ENCODE data around the gene FDX1. TPM values are rescaled to one million over a fixed set of nuclear protein-coding genes. Genes with fewer than 3 reads are reported as not detected.

Gene FDX1
- polyA plus RNA-seq, 4 donors: 13.3 to 23.0 (median 20.9) TPM

DNA sequence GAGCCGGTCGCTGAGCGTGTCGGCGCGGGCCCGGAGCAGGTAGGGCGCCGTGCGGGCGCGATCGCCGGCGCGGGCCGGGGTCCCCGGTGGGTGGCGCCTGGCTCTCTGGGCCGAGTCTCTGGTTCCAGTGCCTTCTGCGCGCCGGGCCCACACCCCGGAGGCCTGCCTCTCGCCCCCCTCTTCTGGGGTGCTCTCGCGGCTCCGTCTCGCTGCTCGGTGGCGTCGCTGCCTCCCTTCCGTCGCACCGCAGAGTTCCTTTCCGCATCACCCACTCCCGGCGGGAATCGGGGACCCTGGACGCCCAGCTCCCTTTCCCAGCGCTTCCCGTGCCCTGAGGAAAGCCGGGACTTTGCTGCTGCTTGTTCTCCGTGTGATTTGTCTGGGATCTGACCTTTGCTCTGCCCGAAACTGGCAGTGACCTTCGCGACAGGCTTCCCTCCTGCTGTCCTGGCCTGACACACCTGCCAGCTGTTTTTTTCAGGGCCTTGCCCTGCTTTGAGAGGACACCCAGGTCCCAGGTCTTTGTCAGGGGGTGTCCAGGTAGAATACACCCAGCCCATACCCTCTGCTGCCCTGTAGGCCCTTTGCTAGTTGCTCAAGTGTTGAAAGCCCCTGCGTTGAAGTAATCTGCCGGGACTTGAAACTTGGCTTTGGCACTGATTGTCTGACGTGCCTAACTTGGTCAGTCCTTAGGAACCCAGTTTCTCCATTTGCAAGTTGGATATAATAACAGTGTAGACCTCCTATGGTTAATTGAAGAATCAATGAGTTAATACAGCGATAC lies 711 bp downstream of the FDX1 start:
- no peak for DNase-seq (ENCODE audit: low read depth in 4 of 4, low spot score in 3 of 4)

DNA sequence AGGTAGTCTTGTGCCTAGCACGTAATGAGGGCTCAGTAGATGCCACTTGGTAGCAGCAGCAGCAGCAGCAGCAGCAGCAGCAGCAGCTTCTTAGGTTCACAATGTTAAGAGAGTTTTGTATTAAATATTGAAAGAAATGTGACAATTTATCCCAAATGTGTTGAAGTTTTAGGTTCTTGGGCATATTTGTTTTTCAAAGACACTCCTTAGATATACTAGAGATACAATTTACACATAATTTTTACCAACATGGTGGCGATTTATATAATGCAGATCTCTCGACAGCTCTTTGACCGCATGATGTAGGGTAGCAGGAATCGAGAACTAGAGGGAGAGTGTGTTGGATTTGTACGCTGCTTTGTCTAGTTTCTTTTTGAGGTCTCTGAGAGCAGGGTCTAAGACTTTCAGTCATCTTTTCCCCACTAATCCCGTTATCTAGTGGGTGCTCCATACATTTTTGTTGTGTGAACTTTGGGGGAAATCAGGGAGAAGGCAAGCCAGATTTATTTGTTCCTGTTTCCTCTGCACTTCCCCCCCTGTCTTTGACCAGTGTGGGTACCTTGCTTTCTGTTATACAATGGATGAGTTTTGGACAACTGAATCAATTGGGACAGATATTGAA lies 1.4 kb downstream of the FDX1 start:
- no peak for DNase-seq (ENCODE audit: low read depth in 4 of 4, low spot score in 3 of 4)

DNA sequence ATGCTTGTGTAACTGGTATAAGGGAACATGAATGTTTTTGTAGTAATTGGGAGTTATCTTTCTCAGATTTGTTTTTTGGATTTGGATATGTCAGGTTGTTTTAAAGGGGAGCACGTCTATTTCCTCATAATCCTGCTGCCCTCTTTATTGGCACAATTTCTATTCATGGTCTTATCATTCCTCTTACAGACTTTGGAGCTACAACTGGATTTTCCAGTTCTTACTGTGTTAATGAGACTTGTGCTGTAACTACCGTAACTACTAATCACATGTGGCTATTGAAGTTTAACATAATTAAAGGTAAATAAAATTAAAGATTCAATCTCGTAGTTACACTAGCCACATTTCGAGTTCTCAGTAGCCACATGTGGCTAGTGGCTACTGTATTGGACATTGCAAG lies 1.9 kb downstream of the FDX1 start:
- no peak for DNase-seq (ENCODE audit: low read depth in 4 of 4, low spot score in 3 of 4)

DNA sequence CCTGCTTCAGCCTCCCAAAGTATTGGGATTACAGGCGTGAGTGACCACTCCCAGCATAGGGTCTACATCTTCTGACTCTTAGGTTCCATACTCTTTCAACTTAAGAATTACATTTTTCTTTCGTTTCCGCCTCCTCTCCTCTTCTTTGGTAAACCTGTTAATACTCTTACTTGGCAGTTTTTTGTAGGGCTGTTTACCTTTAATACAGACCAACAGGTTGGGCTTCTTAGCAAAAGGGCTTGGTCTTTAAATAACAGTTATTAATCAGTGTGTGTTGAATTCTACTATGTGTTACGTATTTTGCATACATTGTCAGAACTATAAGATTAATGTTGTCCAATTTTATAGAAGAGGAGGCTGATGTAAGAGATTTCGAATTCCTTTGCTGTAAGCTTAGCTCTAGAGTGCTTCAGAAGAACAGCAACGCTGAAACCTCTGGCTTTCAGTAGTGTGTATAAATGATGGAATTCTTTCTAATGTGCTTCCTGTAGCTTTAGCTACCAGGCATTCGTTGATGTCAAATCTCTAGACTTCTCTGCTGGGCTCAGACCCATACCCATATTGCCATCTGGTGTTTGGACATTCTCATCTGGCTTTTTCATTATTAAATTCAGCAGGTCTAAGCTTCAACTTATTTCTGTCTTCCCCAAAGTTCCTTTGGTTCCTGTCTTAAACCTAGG lies 3.1 kb downstream of the FDX1 start:
- no peak for DNase-seq (ENCODE audit: low read depth in 4 of 4, low spot score in 3 of 4)

DNA sequence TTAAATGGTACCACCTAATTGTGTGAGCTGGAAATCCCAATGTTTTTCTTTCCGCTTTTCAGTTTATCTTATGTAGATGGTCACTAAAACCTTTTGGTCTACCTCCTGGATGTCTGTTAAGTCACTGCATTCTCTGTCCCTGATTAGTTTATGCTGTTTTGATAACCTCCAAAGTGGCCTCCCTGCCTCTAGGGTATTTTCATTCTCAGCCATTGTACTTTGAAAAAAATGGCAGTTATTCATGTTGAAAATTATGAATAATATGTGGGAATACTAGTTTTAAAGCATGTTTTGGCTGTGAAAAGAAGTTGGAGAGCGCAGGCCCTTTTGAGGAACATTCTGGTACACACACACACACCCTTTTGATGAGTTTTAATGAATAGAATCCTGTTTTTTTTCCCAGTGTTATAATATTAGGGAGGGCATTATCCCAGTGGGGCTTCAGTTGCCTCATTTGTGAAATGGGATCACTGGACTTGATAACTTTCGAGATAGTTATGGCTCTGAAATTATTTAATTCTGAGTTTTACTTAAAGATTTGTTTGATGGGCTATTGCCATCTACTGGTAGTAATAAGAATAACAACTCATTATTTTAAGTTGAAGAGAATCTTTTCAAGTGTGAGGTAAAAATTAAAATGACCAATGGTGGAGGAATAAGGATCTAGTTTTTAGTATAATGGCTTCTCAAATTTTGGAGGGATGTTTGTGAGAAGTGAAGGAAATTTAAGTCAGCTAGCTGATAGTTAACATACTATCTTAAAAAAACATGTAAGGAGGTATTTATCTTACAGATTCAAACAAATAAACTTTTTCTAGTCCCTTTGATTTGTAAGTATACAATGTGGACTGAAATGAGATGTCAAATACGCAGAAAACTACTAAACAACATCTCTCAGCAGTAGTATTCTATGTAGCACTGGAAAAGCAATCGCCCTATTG lies 3.9 kb downstream of the FDX1 start:
- no peak for DNase-seq (ENCODE audit: low read depth in 4 of 4, low spot score in 3 of 4)

DNA sequence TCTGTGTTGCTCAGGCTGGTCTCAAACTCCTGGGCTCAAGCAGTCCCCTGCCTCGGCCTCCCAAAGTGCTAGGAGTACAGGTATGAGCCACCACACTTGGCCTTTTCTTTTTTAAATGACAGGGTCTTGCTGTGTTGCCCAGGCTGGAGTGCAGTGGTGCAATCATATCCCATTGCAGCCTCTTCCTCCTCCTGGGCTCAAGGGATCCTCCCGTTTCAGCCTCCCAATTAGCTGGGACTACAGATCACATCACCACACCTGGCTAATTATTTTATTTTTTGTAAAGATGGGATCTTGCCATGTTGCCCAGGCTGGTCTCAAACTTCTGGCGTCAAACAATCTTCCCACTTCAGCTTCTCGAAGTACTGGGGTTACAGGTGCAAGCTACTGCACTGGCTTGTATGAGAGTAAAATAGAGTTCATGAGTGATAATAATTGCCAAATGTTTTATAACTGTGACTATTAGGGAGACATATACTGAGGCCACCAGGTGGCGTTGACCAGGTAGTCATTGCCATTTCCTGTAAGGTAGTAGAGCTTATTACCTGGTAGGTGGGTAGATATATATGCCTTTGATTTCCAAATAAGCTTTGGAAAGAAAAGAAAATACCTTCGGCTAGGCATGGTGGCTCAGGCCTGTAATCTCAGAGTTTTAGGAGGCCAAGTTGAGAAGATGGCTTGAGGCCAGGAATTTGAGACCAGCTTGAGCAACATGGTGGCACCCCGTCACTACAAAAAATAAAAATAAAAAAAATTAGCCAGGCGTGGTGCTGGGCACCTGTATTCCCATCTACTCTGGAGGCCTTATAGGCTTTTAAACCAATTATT lies 5.4 kb downstream of the FDX1 start:
- no peak for DNase-seq (ENCODE audit: low read depth in 4 of 4, low spot score in 3 of 4)

DNA sequence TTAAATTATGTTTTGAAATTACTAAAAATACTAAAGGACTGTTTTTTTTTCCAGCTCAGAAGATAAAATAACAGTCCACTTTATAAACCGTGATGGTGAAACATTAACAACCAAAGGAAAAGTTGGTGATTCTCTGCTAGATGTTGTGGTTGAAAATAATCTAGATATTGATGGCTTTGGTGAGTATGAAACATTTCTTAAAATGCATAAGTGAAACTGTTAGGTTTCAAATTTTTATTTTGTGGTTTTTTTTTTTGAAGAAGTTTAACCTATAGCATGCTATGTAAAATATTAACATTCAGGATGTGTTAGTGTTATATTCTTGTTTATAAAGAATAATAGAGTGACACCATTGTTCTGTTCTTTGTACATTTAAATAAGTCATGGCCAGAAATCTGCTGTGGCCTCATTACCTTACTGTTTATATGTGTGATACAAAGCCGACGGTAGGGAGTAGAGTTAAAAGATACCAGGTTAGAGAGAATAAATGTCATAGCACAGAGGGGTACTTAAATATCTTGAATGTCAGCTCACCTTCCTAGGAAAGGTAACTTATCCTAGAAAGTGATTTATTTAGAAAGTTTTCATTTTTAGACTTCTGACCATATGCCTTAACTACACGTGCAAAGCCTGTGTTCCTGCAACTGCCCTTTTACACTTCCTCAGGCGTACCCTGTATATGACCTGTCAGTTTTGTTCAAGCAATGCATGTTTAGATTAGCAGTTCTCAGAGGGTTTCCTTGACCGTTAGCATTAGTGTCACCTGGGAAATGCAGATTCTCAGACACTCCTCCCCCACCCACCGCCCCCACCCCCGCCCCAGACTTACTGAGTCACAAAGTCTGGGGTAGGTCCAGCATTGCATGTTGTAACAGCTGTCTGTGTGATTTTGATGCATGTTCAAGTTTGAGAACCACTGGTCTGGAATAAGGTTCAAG lies 6.3 kb downstream of the FDX1 start:
- DNase-seq (ENCODE audit: low read depth in 4 of 4, low spot score in 3 of 4): no peak

DNA sequence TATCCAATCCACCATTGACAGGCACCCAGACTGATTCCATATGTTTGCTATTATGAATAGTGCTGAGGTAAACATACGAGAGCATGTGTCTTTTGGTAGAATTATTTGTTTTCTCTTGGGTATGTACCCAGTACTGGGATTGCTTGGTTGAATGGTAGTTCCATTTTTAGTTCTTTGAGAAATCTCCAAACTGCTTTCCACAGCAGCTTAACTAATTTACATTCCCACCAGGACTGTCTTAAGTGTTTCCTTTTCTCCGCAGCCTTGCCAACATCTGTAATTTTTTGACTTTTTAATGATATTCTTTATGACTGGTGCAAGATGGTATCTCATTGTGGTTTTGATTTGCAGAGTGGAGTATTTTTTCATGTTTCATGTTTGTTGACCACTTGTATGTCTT lies 8.3 kb downstream of the FDX1 start:
- DNase-seq (ENCODE audit: low read depth in 4 of 4, low spot score in 3 of 4): no peak

DNA sequence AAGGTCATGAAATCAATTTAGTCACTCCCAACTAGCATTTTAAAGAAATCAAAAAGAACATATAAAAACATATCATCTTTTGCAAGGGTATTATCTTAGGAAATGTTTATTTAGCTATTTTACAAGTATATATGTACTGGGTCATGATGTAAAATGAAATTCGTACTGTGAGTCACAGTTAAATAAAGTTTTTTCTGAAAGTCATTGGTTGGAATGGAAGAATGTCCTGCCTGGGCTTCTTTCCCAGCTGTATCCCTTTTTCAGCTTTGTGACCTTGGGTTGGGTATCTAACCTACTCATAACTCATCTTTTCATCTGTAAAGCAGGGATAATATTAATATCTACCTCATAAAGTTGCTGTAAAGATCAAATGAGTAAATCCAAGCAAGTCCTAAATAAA lies 15.7 kb downstream of the FDX1 start:
- no peak for DNase-seq (ENCODE audit: low read depth in 4 of 4, low spot score in 3 of 4)

DNA sequence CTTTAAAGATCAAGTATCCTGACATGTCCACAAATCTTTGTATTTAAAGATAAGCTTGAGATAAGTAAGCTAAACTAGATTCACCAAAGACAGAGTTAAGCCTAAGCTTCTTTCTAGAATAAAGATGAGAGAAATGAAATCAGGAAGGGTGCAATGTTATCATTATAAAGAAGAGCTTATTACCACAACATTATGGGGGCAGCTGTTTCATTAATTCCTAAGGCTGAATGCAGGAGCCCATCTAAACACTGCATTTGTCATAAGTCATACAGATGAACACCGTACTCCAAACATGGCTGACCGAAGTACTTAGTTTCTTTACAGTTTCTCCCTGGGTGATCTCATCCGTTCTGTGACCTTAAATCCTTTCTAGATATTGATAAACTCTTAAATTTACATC lies 16.3 kb downstream of the FDX1 start:
- no peak for DNase-seq (ENCODE audit: low read depth in 4 of 4, low spot score in 3 of 4)

DNA sequence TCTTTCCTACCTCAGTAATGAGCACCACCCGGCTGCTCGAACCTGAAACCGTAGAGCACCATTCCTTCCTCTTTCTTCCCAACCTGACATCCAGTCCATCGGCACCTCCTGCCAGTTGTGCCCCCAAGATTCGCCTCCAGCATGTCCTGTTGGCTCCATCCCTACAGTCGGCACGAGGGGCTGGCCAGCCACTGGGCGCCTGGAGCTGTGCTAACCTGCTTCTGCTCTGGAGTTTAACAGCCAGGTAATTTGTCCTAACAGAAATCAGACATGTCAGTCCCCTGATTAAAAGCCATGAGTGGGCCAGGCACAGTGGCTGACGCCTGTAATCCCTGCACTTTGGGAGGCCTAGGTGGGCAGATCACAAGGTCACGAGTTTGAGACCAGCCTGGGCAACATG lies 16.8 kb downstream of the FDX1 start:
- no peak for DNase-seq (ENCODE audit: low read depth in 4 of 4, low spot score in 3 of 4)

DNA sequence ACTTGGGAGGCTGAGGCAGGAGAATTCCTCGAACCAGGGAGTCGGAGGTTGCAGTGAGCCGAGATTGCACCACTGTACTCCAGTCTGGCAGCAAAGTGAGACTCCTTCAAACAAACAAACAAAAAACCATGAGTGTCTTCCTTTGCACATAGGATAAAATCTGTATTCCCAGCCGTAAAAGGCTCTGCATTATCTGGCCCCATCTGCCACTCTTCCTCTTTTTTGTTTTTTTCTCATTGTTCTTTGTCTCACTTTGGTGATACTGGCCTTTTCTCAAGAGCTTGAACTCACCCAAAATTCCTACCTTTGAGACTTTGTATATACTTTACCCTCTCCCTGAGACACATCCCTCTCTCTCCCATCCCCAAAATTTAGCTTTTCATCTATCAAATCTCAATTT lies 17.6 kb downstream of the FDX1 start:
- no peak for DNase-seq (ENCODE audit: low read depth in 4 of 4, low spot score in 3 of 4)

DNA sequence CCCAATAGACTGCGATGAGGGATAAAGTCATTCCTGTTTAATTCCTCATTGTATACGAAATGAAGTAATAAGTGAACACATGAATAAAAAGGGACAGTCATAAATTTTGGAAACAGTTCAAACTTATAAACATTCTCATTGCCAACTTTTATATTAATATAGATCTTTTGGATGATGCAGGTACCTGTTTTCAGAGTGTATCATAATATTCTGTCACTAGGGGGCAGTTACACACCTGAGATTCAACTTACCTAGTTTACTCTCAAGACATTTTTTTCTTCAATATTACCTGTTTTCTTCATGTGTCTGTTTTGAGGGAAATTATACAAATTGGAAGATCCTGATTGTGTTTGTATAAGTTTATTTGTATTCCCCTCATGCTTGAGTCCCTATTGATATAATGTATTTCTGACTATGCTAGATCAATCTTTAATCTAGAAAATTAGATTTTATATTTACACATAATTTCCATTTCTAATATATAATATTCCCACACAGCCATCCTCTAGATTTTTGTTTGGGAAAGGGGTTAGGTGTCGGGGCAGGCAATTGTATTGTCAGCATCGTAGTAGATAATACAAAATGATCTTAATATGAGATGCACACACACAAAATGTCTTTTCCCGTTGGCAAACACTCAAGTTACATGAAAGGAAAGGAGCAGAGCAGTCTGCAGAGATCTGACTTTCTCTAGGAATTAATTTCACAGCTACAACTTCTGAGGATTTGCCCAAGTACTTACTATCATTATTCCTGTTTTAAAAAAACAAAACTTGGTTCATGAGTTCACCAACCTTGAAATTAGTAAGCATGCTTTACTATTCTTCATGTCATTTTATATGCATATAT lies 18.4 kb downstream of the FDX1 start:
- no peak for DNase-seq (ENCODE audit: low read depth in 4 of 4, low spot score in 3 of 4)

DNA sequence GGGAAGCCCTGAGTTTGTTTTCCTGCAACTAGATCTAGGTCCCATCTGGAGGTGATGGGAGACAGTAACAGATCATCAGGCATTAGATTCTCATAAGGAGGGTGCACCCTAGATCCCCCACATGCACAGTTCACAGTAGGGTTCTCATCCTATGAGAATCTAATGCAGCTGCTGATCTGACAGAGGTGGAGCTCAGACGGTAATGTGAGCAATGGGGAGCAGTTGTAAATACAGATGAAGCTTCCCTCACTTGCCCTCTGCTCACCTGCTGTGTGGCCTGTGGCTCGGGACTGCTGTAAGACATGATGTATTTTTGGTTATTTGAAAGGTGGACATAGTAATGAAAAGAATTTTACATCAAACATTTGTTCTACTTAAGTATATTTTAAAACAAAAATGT lies 20.5 kb downstream of the FDX1 start:
- no peak for DNase-seq (ENCODE audit: low read depth in 4 of 4, low spot score in 3 of 4)

DNA sequence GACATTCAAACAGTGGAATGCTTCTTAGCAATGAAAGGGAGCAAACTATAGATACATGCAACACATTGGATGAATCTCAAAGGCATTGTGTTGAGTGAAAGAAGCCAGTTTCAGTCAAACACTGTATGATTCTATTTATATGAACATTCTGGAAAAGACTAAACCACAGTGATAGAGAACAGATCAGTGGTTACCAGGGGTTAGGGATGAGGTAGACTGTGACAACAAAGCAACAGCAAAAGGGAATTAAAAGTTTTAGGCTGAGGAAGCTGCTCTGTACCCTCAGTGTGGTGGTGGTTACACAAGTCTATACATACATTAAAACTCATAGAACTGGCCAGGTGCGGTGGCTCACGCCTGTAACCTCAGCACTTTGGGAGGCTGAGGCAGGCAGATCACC lies 23.0 kb downstream of the FDX1 start:
- no peak for DNase-seq (ENCODE audit: low read depth in 4 of 4, low spot score in 3 of 4)

DNA sequence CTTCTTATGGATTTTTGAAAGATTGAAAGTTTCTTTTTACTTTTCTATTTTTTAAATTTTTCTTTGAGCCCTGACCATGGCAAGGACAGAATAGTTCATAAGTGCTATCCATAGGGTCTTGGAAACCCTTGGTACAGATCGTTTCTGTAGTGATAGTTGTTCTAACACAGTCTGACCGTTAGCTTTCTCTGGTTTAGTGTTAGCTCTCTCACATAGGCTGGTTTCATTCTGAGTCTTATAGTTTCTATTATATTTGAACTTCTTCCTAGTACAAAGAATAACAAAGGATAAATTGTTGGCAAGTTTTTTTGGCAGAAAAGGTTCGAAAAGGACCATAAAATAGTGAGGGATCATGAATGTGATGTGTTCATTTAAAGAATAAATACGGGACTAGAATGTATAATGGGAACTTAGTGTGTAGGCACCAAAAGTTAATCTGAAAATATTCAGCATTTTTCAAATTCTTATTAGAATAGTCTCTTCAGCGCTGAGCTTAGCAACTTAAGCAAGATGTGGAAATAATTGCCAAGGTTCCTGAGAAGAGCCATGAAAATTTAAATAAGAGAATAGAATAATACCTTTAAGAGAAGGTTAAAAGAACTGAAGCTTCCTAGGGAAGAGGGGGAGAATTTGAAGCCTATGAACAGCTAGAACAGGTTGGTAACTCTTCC lies 24.1 kb downstream of the FDX1 start:
- no peak for DNase-seq (ENCODE audit: low read depth in 4 of 4, low spot score in 3 of 4)

DNA sequence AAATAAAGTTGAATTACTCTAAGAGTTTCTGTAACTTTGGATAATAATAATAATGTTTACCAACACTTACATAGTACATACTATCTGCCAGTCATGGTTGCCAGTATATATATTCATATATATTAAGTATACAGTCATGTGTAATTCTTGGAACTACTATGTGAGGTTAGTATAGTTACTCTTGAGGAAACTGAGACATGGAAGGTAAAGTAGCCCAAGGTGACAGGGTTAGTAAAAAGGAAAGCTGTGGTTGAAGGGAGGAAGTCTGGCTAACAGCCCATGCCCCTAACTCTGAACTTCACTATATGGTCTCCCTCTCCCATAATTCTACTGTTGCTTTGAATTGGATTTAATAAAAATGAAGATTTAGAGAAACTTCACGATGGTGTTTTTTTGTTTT lies 24.9 kb downstream of the FDX1 start:
- DNase-seq (ENCODE audit: low read depth in 4 of 4, low spot score in 3 of 4): no peak

Measured in left renal pelvis (tissue), 4 donors.